GM21737 (cell line): ENCODE measurements around the gene TNPO3.

Experiments used
- ATAC-seq: cut with Tn5 transposase; IDR thresholded peaks from one replicate; pipeline ENCODE4 v1.9.1; 2021; ENCODE audit warnings: mild to moderate bottlenecking, moderate library complexity; ENCODE audit not compliant: unreplicated experiment

TNPO3 gene

DNA sequence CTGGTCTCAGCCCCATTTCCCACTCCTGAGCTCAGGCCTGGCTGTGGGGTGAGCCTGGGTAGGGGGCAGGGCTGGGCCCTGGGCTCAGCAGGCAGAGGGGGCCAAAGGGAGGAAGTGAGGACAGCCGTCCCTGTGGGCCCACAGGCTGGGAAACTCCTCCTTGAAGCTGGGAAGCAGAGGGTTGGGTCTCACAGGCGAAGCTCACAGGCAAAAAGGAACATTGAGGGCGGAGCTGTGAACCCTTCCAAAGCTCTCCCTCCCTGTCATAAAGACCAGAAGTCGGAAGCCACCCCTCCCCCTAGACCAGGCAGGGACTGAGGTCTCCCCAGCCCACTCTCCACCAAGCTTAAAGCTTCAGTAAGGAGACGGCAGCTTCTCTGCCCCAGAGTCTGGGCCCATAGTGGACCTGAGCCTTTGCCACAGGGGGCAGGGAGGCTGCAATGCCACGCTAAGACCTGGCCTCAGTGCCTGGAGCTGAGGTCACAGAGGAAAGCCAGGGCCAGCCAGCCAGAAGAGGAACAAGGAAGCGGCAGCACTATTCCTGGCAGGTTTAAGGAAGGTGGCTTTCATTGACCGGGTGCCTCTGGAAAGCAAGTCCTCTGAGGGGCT lies 143.4 kb downstream of the TNPO3 start:
- ATAC-seq: no peak

DNA sequence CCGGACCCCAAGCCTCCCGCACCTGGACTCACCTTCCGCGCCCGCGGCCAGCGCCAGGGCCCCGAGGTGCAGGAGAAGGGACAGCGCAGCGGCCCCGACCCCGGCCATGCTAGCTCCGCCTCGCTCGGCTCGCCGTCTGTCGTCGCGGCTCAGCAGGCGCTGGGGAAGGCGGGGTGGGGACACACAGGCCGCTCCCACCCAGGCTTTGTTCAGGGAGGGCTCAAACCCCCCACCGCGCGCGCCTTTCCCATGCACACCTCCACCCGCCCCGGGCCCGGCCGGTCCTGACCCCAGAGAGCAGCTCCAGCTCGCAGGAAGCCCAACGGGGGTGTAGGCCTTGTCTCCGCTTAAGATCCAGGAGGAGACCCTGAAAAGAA lies 144.4 kb downstream of the TNPO3 start, which contains the start of gene KCP:
TSS of gene KCP (minus strand) at position 141 of the 377 bp plus-strand sequence. CDS start at position 108, 33 bp downstream.
- ATAC-seq: no peak

DNA sequence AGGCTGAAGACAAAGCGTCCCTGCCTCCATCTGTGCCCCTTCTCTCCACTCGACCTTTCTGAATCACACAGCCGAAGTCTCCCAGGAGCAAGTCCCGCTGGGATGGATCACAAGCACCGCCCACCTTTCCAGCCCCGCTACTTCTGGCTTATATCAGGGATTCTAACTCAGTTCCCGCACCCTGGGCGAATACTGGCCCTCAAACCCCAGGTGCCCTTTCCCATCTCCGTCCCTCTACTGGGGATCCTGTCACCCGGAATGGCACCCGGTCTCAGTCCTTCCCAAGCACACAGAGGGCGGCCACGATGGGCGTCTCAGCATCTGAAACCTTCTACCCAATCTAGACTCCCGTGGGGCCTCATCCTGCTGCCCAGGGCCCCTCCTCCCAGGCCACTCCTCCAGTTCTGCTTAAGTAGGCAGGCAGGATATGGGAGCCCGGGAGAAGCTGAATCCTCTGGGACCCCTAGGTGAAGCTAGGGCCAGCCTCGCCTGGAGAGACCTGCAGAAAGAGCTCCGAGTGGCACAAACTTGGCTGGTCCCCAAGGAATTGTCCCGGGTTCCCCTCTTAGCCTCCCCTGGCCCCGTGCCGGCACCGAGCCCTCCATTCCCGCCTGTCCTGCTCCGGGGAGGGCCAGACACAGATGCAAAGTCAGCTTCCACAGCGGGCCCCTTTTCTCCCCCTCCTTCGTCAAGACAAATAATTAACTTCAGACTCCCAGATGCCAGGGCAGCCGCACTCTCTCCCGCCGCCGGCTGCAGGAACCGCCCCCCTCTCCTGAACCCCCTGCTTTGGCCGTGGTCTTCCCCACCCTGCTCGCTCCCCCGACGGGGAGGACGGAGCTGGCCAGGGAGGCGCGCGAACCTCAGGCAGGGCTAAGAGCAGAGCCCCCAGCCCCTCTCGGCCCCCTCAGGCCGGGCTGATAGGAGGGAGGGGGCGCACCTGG lies 145.0 kb downstream of the TNPO3 start:
- no peak for ATAC-seq

DNA sequence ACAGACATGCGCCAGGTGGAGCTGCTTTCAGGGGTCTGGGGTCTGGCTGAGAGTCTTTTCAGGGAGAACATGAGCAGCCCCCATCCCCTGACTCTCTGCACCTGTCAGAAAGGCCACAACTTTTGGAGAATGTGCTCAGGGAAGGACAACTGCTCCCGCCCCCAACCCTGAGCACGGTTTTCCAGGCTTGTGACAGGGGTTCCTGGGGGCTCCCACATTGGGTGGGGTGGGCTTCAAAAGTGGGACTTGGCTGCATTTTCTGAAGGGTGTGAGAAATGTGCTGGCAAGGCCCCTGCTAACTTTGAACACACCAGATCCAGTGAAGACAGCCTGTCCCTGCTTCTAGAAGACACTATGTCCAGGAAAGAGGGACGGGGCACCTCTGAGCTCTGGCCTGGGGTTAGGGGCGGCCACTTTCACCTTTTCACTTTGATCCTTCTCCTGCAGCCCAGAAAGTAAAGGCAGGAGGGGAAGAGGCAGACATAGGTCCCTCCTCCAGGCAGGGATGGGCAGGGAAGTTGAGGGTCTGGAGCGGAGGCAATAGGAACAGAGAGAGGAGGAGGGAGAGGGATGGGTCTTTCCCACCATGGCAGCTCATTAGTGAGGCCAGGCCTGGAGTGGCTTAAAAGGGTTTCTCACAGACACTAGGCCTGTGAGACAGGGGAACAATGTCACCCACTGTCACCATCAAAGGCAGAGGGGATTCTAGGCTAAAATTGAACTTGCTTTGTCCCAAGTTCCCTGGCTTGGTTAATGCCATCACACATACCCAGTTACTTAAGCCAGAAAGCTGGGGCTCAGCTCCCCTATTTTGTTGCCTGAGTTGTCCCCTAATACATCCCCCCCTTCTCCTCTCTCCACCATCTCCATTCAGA lies 145.9 kb downstream of the TNPO3 start:
- no peak for ATAC-seq

DNA sequence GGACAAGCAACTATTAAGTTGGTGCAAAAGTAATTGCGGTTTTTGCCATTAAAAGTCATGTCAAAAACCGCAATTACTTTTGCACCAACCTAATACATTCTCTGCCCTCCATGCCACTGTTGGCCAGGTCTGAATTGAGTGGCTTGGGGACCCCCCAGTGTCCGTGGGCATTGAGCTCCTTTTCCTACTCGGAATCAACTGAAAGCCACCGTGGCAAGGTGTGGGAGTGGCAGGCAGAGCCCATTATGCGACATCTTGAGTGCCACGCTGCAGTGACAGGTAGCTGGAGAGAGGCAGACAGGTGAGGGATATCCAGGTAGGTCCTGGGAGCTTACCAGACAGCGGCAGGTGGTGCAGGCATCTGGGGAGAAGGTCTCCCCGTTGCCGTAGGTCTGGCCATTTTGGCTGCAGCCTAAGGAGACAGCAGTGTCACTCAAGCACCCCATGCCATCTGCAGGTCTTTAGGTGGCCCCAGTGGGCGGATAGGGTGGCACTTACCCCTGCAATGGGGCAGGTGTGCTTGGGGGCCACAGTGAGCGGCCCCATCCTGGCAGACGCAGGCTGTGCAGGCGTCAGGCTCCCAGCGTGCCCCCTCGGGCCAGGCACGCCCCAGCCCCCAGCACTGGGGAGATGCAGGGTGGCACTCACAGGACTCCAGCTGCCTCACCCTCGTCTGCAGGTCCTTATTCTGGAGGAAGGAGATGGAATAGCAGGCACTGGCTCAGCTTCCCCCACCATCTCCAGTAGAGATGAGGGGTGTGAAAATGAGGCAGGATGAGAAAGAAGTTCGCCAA lies 147.9 kb downstream of the TNPO3 start:
- ATAC-seq: no peak

DNA sequence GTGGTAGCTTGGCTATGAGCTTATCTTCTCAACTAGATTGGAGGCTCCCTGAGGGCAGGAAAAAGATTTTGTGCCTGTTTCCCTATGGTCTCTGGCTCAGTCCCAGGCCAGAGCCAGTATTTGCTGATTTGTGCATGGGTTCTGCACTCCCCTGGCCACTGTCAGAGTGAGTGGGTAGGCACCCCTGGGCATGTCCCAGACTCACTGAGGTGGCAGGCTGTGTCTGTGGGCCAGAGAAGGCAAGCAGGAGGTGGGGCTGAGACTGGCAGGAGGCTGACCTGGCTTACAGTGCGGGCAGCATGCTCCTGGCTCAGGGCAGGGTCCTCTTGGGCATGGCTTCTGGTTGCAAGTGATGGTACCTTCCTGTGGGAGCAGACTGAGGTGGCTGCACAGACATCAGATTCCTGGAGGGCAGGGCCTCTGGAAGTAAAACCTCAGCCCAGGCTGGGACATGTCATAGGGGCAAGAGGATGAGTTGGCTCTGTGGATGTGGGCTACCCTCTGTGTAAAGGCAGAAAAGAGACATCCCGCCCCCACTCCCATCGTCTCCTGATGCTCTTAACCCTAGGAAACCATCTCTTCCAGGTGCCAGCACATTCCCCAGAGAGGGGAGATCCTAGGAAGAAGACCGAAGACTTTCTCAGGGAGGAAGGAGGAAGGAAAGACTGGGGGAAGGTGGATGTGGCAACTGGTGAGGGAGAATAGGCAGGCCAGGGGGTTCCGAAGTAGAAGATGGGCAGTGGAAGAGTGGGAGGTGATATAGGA lies 148.7 kb downstream of the TNPO3 start:
- ATAC-seq: no peak

DNA sequence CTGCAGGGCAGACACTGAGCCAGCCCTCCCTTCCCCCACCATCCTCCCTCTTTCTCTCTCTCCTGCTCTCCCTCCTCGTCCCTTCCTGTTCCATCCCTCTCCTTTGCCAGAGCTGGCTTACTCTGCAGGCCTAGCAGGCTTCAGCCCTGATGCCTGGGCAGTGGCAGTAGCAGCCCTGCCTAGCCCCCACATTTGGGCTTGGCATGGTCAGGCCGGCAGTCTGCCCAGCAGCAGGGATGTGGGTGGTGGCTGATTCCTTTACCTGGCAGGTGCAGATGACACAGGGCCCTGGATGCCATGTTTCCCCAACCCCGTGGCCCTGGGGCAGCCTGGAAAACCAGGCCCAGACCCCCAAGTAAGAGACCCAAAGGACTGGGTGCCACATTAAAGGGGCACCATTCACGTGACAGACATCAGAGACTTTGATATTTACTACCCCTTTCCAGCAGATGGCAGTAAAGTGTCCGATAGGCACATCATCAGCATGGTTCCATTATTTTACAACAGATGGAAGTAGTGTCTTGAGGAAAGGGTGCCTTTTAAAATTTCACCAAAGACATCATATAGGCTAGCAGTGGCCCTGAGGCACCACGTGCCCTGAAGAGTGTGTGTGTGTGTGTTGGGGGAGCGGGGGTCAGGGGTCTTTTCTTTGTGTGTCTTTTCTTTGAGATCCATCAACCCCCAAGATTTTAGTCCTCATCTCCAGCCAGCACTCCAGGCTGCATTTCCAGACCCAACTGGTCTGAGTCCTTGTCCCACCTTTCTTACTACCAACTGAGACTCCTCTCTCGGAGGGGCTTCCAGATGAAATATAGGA lies 150.3 kb downstream of the TNPO3 start:
- no peak for ATAC-seq
